Uterus (tissue), 4 donors: Measurements from ENCODE around the gene MAP4. TPM values are rescaled to one million over a fixed set of nuclear protein-coding genes. Genes with fewer than 3 reads are reported as not detected.

ENCODE experiments used
- DNase-seq, 2 donors: peaks; one replicate each; pipeline ENCODE4 v3.0.0-alpha.2; 2019 to 2020
- H3K27ac ChIP-seq, 2 donors: fragments of 200-600 bp; sonication (generic); 1 replicate in 1 of 2; 2 replicates in 1 of 2; pipeline ENCODE4 v1.5.1; 2016 to 2018
- H3K27me3 ChIP-seq, 2 donors: fragments of 200-600 bp; sonication (generic); one replicate each; pipeline ENCODE4 v1.5.1; 2018 to 2019; ENCODE audit warnings: control low read depth in 1 of 2
- H3K36me3 ChIP-seq, 2 donors: fragments of 200-600 bp; sonication (generic); one replicate each; pipeline ENCODE4 v1.5.1; 2019; ENCODE audit warnings: control low read depth in 1 of 2
- H3K4me1 ChIP-seq, 2 donors: fragments of 200-600 bp; sonication (generic); one replicate each; pipeline ENCODE4 v1.5.1; 2018 to 2019; ENCODE audit warnings: control low read depth in 1 of 2
- H3K4me3 ChIP-seq, 2 donors: fragments of 200-600 bp; sonication (generic); 1 replicate in 1 of 2; 2 replicates in 1 of 2; pipeline ENCODE4 v1.5.1; 2018 to 2019; ENCODE audit warnings: mild to moderate bottlenecking in 1 of 2
- H3K9me3 ChIP-seq, 2 donors: fragments of 200-600 bp; sonication (generic); one replicate each; pipeline ENCODE4 v1.5.1; 2019; ENCODE audit warnings: control low read depth in 1 of 2
- CTCF ChIP-seq, 4 experiments: fragments of 200-600 bp in 2 of 4; fragments of 450-650 bp in 2 of 4; sonication (generic) in 2 of 4; IDR thresholded peaks; one replicate each; pipeline ENCODE4 v1.5.1; 2016 to 2019; ENCODE audit warnings: antibody characterized with exemption in 4 of 4, mild to moderate bottlenecking in 2 of 4, moderate library complexity in 1 of 4
- POLR2A ChIP-seq, 2 donors: fragments of 450-650 bp; IDR thresholded peaks; one replicate each; pipeline ENCODE4 v1.6.1; 2016; ENCODE audit warnings: antibody characterized with exemption in 2 of 2, mild to moderate bottlenecking in 1 of 2, moderate library complexity in 1 of 2
- intact Hi-C: fragments of 100-400 bp; cut with DNase I; formaldehyde crosslinking; loops from one replicate; pipeline ENCODE4 v1.15.1; 2023; ENCODE audit warnings: low total_unique reads
- total RNA-seq, 4 donors: library from RNA; depleted of rRNA in 3 of 4; stranded (reverse); fragments of >200 nt in 3 of 4; gene quantifications; one replicate each; pipeline versions ENCODE4 v1.1.0 to v1.2.4, GENCODE V29; 2014 to 2023
- donor health status: DM: yes; HTN: yes; CAD: no.

Gene MAP4
- total RNA-seq, 4 donors from 2014 or later: 51.5 to 264 (median 79.7) TPM

- Histone ChIP-seq H3K4me1 (no peaks in the 10 kb centered on the region), H3K27me3 (no peaks in the 10 kb centered on the region), H3K36me3 (no peaks in the 10 kb centered on the region), H3K27ac (no peak overlapping the region), H3K4me3 (no peak overlapping the region), H3K9me3 (no peaks in the 10 kb centered on the region)
- TF ChIP-seq CTCF (IDR thresholded peaks at IDR 0.05) (no peak), POLR2A (IDR thresholded peaks at IDR 0.05) (no peak)
- intact Hi-C loops: no loop called here
- DNase-seq: no peak
Measured at GRCh38 chr3:47916201-47916600, 100.0 kb downstream of the MAP4 start.

GRCh38 chr3:47912006-47912504, 104.2 kb downstream of the MAP4 start:
- TF ChIP-seq CTCF (IDR thresholded peaks at IDR 0.05) (no peak), POLR2A (IDR thresholded peaks at IDR 0.05) (no peak)
- Histone ChIP-seq H3K27me3 (no peaks in the 10 kb centered on the region), H3K4me1 (no peaks in the 10 kb centered on the region), H3K9me3 (no peaks in the 10 kb centered on the region), H3K36me3 (no peaks in the 10 kb centered on the region), H3K4me3 (no peak overlapping the region), H3K27ac (no peak overlapping the region)
- intact Hi-C loops: no loop called here
- no peak for DNase-seq

GRCh38 chr3:47910777-47911440, 105.3 kb downstream of the MAP4 start:
- no peaks in the 10 kb centered on the region for H3K27me3 ChIP-seq
- no peaks in the 10 kb centered on the region for H3K4me1 ChIP-seq
- intact Hi-C loops: no loop called here
- no peak for DNase-seq
- TF ChIP-seq POLR2A (IDR thresholded peaks at IDR 0.05) (no peak), CTCF (IDR thresholded peaks at IDR 0.05) (no peak)
- H3K36me3 ChIP-seq: no peaks in the 10 kb centered on the region
- no peaks in the 10 kb centered on the region for H3K9me3 ChIP-seq
- no peak overlapping the region for H3K27ac ChIP-seq
- no peak overlapping the region for H3K4me3 ChIP-seq

- DNase-seq: no peak
- Histone ChIP-seq H3K4me3 (no peak overlapping the region), H3K36me3 (no peaks in the 10 kb centered on the region), H3K9me3 (no peaks in the 10 kb centered on the region), H3K27me3 (no peaks in the 10 kb centered on the region), H3K27ac (no peak overlapping the region), H3K4me1 (no peaks in the 10 kb centered on the region)
- intact Hi-C loops: no loop called here
- TF ChIP-seq POLR2A (IDR thresholded peaks at IDR 0.05): no peak
- no peak for TF ChIP-seq CTCF (IDR thresholded peaks at IDR 0.05)
Measured at GRCh38 chr3:47910233-47910632, 106.0 kb downstream of the MAP4 start.

GRCh38 chr3:47909607-47910006, 106.6 kb downstream of the MAP4 start:
- H3K9me3 ChIP-seq: no peaks in the 10 kb centered on the region
- DNase-seq: no peak
- H3K4me3 ChIP-seq: no peak overlapping the region
- no peaks in the 10 kb centered on the region for H3K4me1 ChIP-seq
- H3K27ac ChIP-seq: no peak overlapping the region
- intact Hi-C loops: no loop called here
- TF ChIP-seq CTCF (IDR thresholded peaks at IDR 0.05): no peak
- no peak for TF ChIP-seq POLR2A (IDR thresholded peaks at IDR 0.05)
- H3K36me3 ChIP-seq: no peaks in the 10 kb centered on the region
- no peaks in the 10 kb centered on the region for H3K27me3 ChIP-seq
